Adrenal gland (tissue), 12 donors: ENCODE measurements around the gene SVOPL. TPM values are rescaled to one million over a fixed set of nuclear protein-coding genes. Genes with fewer than 3 reads are reported as not detected.
"Not testable (repeated sequence)": the region's sequence is repeated elsewhere in the genome, so short reads cannot be mapped to it uniquely, and the experiment has no call there.

Experiments used
- DNase-seq, 7 donors: peaks; one replicate each; pipeline ENCODE4 v3.0.0-alpha.2; 2019 to 2020
- H3K27ac ChIP-seq, 5 donors: fragments of 200-600 bp; sonication (generic) in 4 of 5; 1 replicate in 3 of 5; 2 replicates in 2 of 5; pipeline versions ENCODE4 v1.5.1 to v1.8.0; 2016 to 2020; ENCODE audit warnings: mild to moderate bottlenecking in 1 of 5
- H3K27me3 ChIP-seq: fragments of 200-600 bp; 2 replicates; pipeline ENCODE4 v1.8.0; 2021
- H3K36me3 ChIP-seq, 2 donors: fragments of 200-600 bp; replicated peaks in 1 of 2; 1 replicate in 1 of 2; 2 replicates in 1 of 2; pipeline versions ENCODE4 v1.5.1 to v1.8.0; 2018 to 2022
- H3K4me1 ChIP-seq, 2 donors: fragments of 200-600 bp; replicated peaks in 1 of 2; 1 replicate in 1 of 2; 2 replicates in 1 of 2; pipeline versions ENCODE4 v1.5.1 to v1.8.0; 2018 to 2021
- H3K4me3 ChIP-seq, 4 donors: fragments of 200-600 bp; sonication (generic) in 3 of 4; one replicate each; pipeline ENCODE4 v1.5.1; 2016 to 2018
- H3K9me3 ChIP-seq, 3 donors: fragments of 200-600 bp; sonication (generic) in 1 of 3; replicated peaks in 1 of 3; 1 replicate in 2 of 3; 2 replicates in 1 of 3; pipeline versions ENCODE4 v1.5.1 to v1.8.0; 2016 to 2021
- CTCF ChIP-seq, 6 experiments: fragments of 450-650 bp in 4 of 6; fragments of 200-600 bp in 2 of 6; sonication (generic) in 1 of 6; IDR thresholded peaks; 1 replicate in 5 of 6; 2 replicates in 1 of 6; pipeline versions ENCODE4 v1.5.1 to v1.8.0; 2016 to 2021; ENCODE audit warnings: antibody characterized with exemption in 6 of 6, mild to moderate bottlenecking in 2 of 6, moderate library complexity in 1 of 6
- POLR2A ChIP-seq, 2 donors: fragments of 450-650 bp; IDR thresholded peaks; one replicate each; pipeline ENCODE4 v1.6.1; 2017; ENCODE audit warnings: antibody characterized with exemption in 2 of 2, mild to moderate bottlenecking in 2 of 2, moderate library complexity in 1 of 2
- WGBS, 4 donors: extraction: QIAGEN DNeasy Blood & Tissue Kit in 2 of 4; methylation state at CpG; one replicate each; pipeline versions ENCODE4 v1.1.5 to v1.1.7; 2013 to 2017; 5-methylcytosine and 5-hydroxymethylcytosine counted together
- intact Hi-C, 2 donors: fragments of 100-400 bp; cut with DNase I; formaldehyde crosslinking; loops; one replicate each; pipeline versions ENCODE4 v1.14.1 to v1.15.0; 2022 to 2023
- polyA plus RNA-seq, 3 donors: library from polyadenylated mRNA; stranded (reverse); fragments of 200-250 nt in 2 of 3; fragments of 350-450 nt in 1 of 3; fragmentation: Illumina TruSeq in 1 of 3; extraction: RNeasy Lipid Tissue Mini Kit (QIAGEN cat#74804) in 1 of 3; gene quantifications; one replicate each; pipeline ENCODE4 v1.2.3, GENCODE V29; 2013 to 2014
- total RNA-seq, 9 donors: library from RNA; depleted of rRNA in 4 of 9; stranded (reverse); fragments of >200 nt in 4 of 9; fragments of 120-200 nt in 1 of 9; fragmentation: NEBNext Ultra II Directional in 1 of 9; extraction: Animal tissue kit (Norgen Biotek cat#: 25700) in 1 of 9; gene quantifications; one replicate each; pipeline versions ENCODE4 v1.1.0 to v1.2.4, GENCODE V29; 2013 to 2023
- donor health status: healthy with polysubstance abuse.
- donor health status: Bipolar disorder and iron deficiency.
- donor health status: DM: yes; HTN: yes; CAD: no.
- donor health status: DM: no; HTN: no; CAD: no.
- donor health status: DM: no; HTN: no; CAD: no.
- donor health status: DM: yes; HTN: yes; CAD: no.

SVOPL gene
- total and polyA plus RNA-seq, 12 donors: 0.54 to 4.8 (median 1.5) TPM

DNA sequence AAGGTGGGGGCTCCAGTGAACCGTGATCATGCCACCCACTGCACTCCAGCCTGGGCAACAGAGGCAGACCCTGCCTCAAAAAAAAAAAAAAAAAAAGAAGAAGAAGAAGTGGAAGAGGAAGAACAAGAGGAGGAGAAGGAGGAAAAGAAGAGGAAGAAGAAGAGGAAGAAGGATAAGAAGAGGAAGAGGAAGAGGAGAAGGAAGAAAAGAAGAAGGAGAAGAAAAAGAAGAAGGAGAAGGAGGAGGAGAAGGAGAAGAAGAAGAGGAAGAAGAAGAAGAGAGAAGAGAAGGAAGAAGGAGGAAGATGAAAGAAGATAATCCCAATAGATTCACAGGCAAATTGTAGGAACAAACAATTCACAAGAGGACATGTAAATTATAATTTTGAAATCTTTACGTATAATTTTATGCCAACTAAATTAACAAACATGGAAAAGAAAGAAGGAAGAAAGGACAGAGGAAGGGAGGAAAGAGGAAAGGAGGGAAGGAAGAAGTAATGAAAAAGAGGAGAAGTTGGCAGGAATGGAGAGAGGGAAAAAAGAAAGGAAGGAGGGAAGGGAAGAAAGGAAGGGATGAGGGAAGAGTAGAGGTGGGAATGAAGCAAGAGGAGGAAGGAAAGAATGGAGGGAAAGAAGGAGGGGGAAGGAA lies 3.5 kb downstream of the SVOPL start:
- no peaks in the 10 kb centered on the region for H3K27me3 ChIP-seq
- 60 to 87% (median 65%) methylated on average over 2 of the region's 2 CpGs for WGBS, 4 donors
- intact Hi-C loops: no loop called here
- H3K4me3 ChIP-seq: no peak overlapping the region
- DNase-seq: no peak
- no peaks in the 10 kb centered on the region for H3K4me1 ChIP-seq
- TF ChIP-seq POLR2A (IDR thresholded peaks at IDR 0.05) (no peak), CTCF (IDR thresholded peaks at IDR 0.05) (no peak)
- no peaks in the 10 kb centered on the region for H3K36me3 ChIP-seq
- H3K9me3 ChIP-seq: no peaks in the 10 kb centered on the region
- H3K27ac ChIP-seq: no peak overlapping the region

GRCh38 chr7:138695776-138696175 lies 5.4 kb downstream of the SVOPL start:
- H3K27me3 ChIP-seq, H3K36me3 ChIP-seq, H3K4me1 ChIP-seq, H3K27ac ChIP-seq, DNase-seq, intact Hi-C loops, H3K4me3 ChIP-seq, H3K9me3 ChIP-seq: not testable (repeated sequence)
- 88 to 93% (median 92%) methylated on average over 9 of the region's 9 CpGs for WGBS, 4 donors

- Histone ChIP-seq H3K9me3 (no peaks in the 10 kb centered on the region), H3K36me3 (no peaks in the 10 kb centered on the region), H3K27ac (no peak overlapping the region), H3K27me3 (no peaks in the 10 kb centered on the region), H3K4me3 (no peak overlapping the region), H3K4me1 (no peaks in the 10 kb centered on the region)
- DNase-seq: no peak
- 87 to 93% (median 91%) methylated on average over 4 of the region's 4 CpGs for WGBS, 4 donors
- TF ChIP-seq POLR2A (IDR thresholded peaks at IDR 0.05) (no peak), CTCF (IDR thresholded peaks at IDR 0.05) (no peak)
- intact Hi-C loops: no loop called here
Observed at GRCh38 chr7:138695106-138695505, 6.1 kb downstream of the SVOPL start.

- H3K27ac ChIP-seq: no peak overlapping the region
- H3K36me3 ChIP-seq: no peaks in the 10 kb centered on the region
- intact Hi-C loops: no loop called here
- no peaks in the 10 kb centered on the region for H3K27me3 ChIP-seq
- no peak overlapping the region for H3K4me3 ChIP-seq
- H3K4me1 ChIP-seq: no peaks in the 10 kb centered on the region
- DNase-seq: no peak
- TF ChIP-seq CTCF (IDR thresholded peaks at IDR 0.05): no peak
- TF ChIP-seq POLR2A (IDR thresholded peaks at IDR 0.05): no peak
- no peaks in the 10 kb centered on the region for H3K9me3 ChIP-seq
- WGBS, 4 donors: 78 to 81% (median 80%) methylated on average over 5 of the region's 5 CpGs
Observed at GRCh38 chr7:138691178-138691577, 10.0 kb downstream of the SVOPL start.

DNA sequence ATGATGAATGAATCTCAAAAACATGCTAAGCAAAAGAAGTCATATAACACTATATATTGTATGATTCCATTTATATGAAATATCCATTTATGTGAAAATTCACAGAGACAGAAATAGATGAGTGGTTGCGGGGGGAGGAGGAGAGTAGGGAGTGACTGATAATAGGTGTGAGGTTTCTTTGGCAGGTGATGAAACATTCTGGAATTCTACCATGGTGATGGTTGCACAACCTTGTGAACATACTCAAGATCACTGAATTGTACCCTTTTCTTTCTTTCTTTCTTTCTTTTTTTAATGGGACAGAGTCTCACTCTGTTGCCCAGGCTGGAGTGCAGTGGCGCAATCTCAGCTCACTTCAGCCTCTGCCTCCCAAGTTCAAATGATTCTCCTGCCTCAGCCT lies 10.7 kb downstream of the SVOPL start:
- no peaks in the 10 kb centered on the region for H3K27me3 ChIP-seq
- H3K27ac ChIP-seq: no peak overlapping the region
- TF ChIP-seq POLR2A (IDR thresholded peaks at IDR 0.05): no peak
- no peak for TF ChIP-seq CTCF (IDR thresholded peaks at IDR 0.05)
- WGBS, 4 donors: 75 to 98% (median 92%) methylated on average over 2 of the region's 2 CpGs
- no peak for DNase-seq
- no peak overlapping the region for H3K4me3 ChIP-seq
- H3K36me3 ChIP-seq: no peaks in the 10 kb centered on the region
- no peaks in the 10 kb centered on the region for H3K9me3 ChIP-seq
- intact Hi-C loops: no loop called here
- H3K4me1 ChIP-seq: no peaks in the 10 kb centered on the region

DNA sequence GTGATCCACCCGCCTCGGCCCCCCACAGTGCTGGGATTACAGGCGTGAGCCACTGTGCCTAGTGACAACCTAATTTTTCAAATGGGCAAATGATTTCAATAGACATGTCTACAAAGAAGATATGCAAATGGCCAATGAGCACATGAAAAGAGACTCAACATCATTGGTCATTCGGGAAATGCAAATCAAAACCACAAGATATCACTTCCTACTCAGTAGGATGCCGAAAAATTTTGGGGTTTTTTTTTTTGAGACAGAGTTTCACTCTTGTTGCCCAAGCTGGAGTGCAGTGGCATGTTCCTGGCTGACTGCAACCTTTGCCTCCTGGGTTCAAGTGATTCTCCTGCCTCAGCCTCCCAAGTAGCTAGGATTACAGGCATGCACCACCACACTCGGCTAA lies 13.1 kb downstream of the SVOPL start:
- DNase-seq, H3K9me3 ChIP-seq, H3K36me3 ChIP-seq, intact Hi-C loops, H3K4me1 ChIP-seq, H3K4me3 ChIP-seq, H3K27me3 ChIP-seq, H3K27ac ChIP-seq: not testable (repeated sequence)
- 87 to 93% (median 88%) methylated on average over 6 of the region's 6 CpGs for WGBS, 4 donors
